Calu3 (cell line): ENCODE data around the gene COPZ1. TPM values are rescaled to one million over a fixed set of nuclear protein-coding genes. Genes with fewer than 3 reads are reported as not detected.
A peak's percentile ranks its signal among the peaks of the same experiment; 100 is the strongest.

Experiments
- BruUV-seq: library from RNA; stranded (reverse); fragments of 400-500 nt; replicated peaks from 2 replicates; lab custom pipeline; 2021; lab: Mats Ljungman, UMichigan
- CTCF ChIA-PET: fragments of 300-600 bp; sonication (Branson Sonifier 250); formaldehyde crosslinking; loops from one replicate; lab custom pipeline; 2022; ENCODE audit warnings: antibody characterized with exemption; lab: Charles Lee
- DNase-seq: peaks from one replicate; pipeline ENCODE4 v3.0.0; 2022
- H3K27ac Mint-ChIP-seq: one replicate; pipeline ENCODE4 v1.8.0; 2022; ENCODE audit warnings: mixed read lengths; ENCODE audit not compliant: unreplicated experiment
- H3K27me3 Mint-ChIP-seq: one replicate; pipeline ENCODE4 v1.8.0; 2022; ENCODE audit warnings: mixed read lengths; ENCODE audit not compliant: unreplicated experiment
- H3K36me3 Mint-ChIP-seq: one replicate; pipeline ENCODE4 v1.8.0; 2022; ENCODE audit warnings: mild to moderate bottlenecking, moderate library complexity, mixed read lengths; ENCODE audit not compliant: insufficient read depth, unreplicated experiment
- H3K4me1 Mint-ChIP-seq: one replicate; pipeline ENCODE4 v1.8.0; 2022; ENCODE audit warnings: mild to moderate bottlenecking, low read depth, mixed read lengths; ENCODE audit not compliant: unreplicated experiment
- H3K4me3 Mint-ChIP-seq: one replicate; pipeline ENCODE4 v1.8.0; 2022; ENCODE audit warnings: mild to moderate bottlenecking, low read depth, moderate library complexity, mixed read lengths; ENCODE audit not compliant: unreplicated experiment
- H3K9me3 Mint-ChIP-seq: one replicate; pipeline ENCODE4 v1.8.0; 2022; ENCODE audit warnings: low read depth, mixed read lengths; ENCODE audit not compliant: unreplicated experiment
- CTCF ChIP-seq: fragments of 200-600 bp; IDR thresholded peaks from one replicate; pipeline ENCODE4 v1.8.0; 2022; ENCODE audit warnings: antibody characterized with exemption; ENCODE audit not compliant: unreplicated experiment
- intact Hi-C: fragments of 100-400 bp; cut with micrococcal nuclease; formaldehyde crosslinking; loops from one replicate; pipeline ENCODE4 v1.10.0; 2022; ENCODE audit not compliant: unreplicated experiment
- total RNA-seq: library from RNA; stranded (reverse); gene quantifications from 2 replicates; pipeline ENCODE4 v1.2.3, GENCODE V29; 2022

Gene COPZ1
- total RNA-seq, 1 experiment from 2014 or later: 173 TPM

DNA sequence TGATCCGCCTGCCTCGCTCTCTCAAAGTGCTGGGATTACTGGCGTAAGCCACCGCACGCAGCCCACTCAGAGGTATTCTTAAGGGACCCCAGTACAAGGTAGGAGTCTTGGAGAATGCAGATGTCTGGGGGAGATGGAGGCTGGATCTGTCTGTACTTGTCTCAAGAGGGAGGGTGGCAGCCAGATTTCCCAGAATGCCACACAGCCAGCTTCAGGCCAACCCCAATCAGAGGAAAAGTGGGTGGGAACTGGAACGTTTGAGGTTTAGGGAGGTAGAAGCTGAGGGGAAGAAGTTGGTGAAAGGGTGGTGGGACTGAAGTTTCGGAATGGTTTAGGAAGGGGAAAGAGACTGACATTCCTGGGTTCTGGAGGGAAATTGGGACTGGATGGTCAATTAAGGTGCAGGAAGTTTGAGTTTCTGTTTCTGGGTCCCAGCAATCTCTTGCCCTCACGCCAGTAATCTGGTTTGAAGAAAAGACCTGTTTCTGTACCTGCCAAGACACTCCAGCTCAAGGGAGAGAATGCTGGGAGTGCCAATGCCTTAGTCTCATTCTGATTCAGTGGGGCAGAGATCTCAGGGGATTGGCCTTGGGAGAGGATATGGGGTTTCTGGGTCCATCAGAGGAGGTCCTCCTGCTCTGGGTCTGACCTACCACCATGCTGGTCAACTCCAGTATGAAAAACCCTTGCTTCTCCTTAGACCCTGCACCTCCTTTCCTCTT lies 67.7 kb downstream of the COPZ1 start:
- no peaks in the 10 kb centered on the region for H3K9me3 Mint-ChIP-seq
- BruUV-seq: no TSS peak
- CTCF ChIA-PET: interaction anchor here (0.7 to 1.4 kb wide), 3 partner anchors 19 to 32 kb away, joined by 3 to 6 read pairs (median 3); no protein-coding TSS in a partner anchor
- H3K27me3 Mint-ChIP-seq: peaks cover 26% of the 10 kb centered on the region
- no peak for DNase-seq
- no peak overlapping the region for H3K27ac Mint-ChIP-seq
- no peak overlapping the region for H3K4me3 Mint-ChIP-seq
- peaks cover 11% of the 10 kb centered on the region for H3K4me1 Mint-ChIP-seq
- no peak for TF ChIP-seq CTCF
- H3K36me3 Mint-ChIP-seq: no peaks in the 10 kb centered on the region
- intact Hi-C loops: no loop called here

DNA sequence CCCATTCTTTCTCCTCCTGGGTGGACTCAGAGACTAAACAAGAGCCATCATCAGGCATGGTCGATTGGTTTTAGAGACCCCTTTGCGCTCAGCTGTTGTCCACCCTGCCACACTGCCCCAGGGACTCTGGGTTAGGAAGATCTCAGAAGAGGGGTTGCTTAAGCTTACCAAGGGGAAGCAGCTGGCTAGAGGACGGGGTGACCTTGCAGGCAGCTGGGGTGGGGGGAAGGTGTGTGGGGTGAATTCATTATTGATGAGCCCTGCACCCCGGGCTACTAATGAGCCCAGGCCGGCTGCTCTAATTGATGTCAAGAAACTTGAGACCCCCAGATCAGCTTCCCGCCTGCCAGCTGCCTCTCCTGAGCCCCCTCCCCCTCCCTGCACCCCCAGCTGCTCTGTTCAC lies 68.3 kb downstream of the COPZ1 start:
- Mint-ChIP-seq H3K27me3 (peaks cover 26% of the 10 kb centered on the region), H3K4me3 (no peak overlapping the region), H3K4me1 (peaks cover 5% of the 10 kb centered on the region), H3K27ac (no peak overlapping the region), H3K36me3 (no peaks in the 10 kb centered on the region), H3K9me3 (no peaks in the 10 kb centered on the region)
- no peak for DNase-seq
- TF ChIP-seq CTCF: no peak
- CTCF ChIA-PET: interaction anchor here (0.7 to 1.4 kb wide), 4 partner anchors 10 to 46 kb away, joined by 3 to 6 read pairs (median 4); no protein-coding TSS in a partner anchor
- BruUV-seq: no TSS peak
- intact Hi-C loops: no loop called here

DNA sequence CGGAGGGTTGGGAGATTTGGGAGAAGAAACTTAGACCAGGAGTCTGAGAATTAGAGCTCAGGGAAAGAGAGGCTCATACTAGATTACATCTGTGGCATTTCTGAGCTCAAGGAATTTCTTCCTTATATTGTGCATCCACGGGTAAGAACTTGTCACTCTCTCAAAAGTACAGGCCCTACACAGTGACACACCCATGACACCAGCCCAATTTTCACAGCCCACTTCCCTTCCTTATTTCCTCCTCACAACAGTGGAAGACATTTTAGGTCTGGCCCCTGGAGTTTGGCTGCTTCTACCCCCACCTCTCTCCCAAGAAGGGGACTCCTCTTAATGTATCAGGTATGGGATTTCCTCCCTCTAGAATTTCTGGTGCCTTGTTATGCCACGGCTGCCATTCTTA lies 68.8 kb downstream of the COPZ1 start:
- no peak overlapping the region for H3K4me3 Mint-ChIP-seq
- DNase-seq: no peak
- H3K9me3 Mint-ChIP-seq: no peaks in the 10 kb centered on the region
- H3K27me3 Mint-ChIP-seq: peaks cover 26% of the 10 kb centered on the region
- intact Hi-C loops: no loop called here
- CTCF ChIA-PET: interaction anchor here (0.7 to 1.4 kb wide), 4 partner anchors 9 to 46 kb away, joined by 3 to 6 read pairs (median 4); no protein-coding TSS in a partner anchor
- H3K4me1 Mint-ChIP-seq: no peaks in the 10 kb centered on the region
- no peak overlapping the region for H3K27ac Mint-ChIP-seq
- no TSS peak for BruUV-seq
- no peak for TF ChIP-seq CTCF
- H3K36me3 Mint-ChIP-seq: no peaks in the 10 kb centered on the region

GRCh38 chr12:54394281-54394719 lies 69.4 kb downstream of the COPZ1 start:
- CTCF ChIA-PET: interaction anchor here (1.0 to 1.4 kb wide), 2 partner anchors 24 to 45 kb away, joined by 3 to 6 read pairs; no protein-coding TSS in a partner anchor
- BruUV-seq: no TSS peak
- no peaks in the 10 kb centered on the region for H3K9me3 Mint-ChIP-seq

More at GRCh38 chr12:54394281-54394719, 69.4 kb downstream of the COPZ1 start:
- Mint-ChIP-seq H3K36me3 (no peaks in the 10 kb centered on the region), H3K4me3 (no peak overlapping the region), H3K27me3 (peaks cover 26% of the 10 kb centered on the region), H3K27ac (no peak overlapping the region), H3K4me1 (no peaks in the 10 kb centered on the region)
- peak; percentile 74 for TF ChIP-seq CTCF
- peak; percentile 76 for DNase-seq
- intact Hi-C loops: no loop called here
